NCI-H446 treated with DMSO at 0.1 percent for 48 hours (cell line): Measurements from ENCODE around the gene CHIT1.
"Not testable (repeated sequence)": the region's sequence is repeated elsewhere in the genome, so short reads cannot be mapped to it uniquely, and the experiment has no call there.

Experiments
- DNase-seq: peaks from one replicate; lab custom pipeline; 2025; lab: John Stamatoyannopoulos, UW

Gene CHIT1

DNA sequence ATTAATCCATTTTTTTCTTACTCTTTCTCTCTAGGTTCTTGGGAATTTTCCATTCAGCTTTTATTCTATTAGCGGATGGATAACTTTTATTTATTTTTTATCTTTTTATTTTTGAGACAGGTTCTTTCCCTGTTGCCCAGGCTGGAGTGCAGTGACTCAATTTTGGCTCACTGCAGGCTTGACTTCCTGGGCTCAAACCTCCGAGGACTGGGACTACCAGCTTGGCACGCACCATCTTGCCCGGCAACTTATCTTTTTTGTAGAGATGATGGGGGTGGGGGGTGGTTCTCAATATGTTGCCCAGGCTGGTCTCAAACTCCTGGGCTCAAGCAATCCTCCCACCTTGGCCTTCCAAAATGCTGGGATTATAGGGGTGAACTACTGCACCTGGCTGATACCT is 36.1 kb upstream of the CHIT1 start:
- no peak for DNase-seq

- DNase-seq: no peak
Measured at GRCh38 chr1:203264052-203264501, 34.6 kb upstream of the CHIT1 start.

- no peak for DNase-seq
Measured at GRCh38 chr1:203263496-203263895, 34.0 kb upstream of the CHIT1 start.

- DNase-seq: not testable (repeated sequence)
Measured at GRCh38 chr1:203256636-203257035, 27.2 kb upstream of the CHIT1 start.

DNA sequence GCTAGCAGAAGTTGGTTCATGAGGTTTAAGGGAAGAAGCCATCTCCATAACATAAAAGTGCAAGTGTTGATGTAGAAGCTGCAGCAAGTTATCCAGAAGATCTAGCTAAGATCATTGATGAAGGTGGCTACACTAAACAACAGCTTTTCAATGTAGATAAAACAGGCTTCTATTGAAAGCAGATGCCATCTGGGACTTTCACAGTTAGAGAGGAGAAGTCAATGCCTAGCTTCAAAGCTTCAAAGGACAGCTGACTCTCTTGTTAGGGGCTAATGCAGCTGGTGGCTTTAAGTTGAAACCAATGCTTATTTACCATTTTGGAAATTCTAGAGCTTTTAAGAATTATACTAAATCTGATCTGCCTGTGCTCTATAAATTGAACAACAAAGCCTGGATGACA is 25.3 kb upstream of the CHIT1 start:
- not testable (repeated sequence) for DNase-seq

GRCh38 chr1:203252678-203253077 is 23.2 kb upstream of the CHIT1 start:
- DNase-seq: no peak

DNA sequence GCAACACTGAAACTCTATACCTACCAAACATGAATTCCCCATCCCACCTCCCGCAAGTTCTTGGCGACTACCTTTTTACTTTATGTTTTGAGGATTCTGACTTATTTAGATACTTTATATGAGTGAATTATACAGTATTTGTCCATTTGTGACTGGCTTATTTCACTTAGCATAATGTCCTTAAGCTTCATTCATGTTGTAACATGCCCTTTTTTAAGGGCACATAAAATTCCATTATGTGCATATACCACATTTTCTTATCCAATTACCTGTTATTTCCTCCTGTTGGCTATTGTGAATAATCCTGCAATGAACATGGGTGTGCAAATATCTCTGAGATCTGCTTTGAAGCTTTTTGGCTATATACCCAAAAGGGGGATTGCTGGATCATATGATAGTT is 22.0 kb upstream of the CHIT1 start:
- DNase-seq: no peak

DNA sequence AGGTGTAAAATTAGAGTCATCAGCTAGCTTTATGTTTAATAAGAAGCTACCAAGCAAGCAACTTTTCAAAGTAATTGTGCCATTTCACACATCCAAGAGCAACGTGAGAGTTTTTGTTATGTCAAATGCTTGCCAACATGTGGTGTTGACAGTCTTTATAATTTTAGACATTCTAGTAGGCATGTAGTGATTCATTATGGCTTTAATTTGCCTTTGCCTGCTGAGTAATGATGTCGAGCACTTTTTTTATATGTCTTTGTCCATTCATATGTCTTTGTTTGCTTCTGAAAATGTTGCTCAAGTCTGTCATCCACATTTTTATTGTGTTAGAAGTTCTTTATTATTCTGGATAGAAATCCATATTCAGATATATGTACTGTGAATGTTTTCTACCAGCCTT is 21.4 kb upstream of the CHIT1 start:
- no peak for DNase-seq

DNA sequence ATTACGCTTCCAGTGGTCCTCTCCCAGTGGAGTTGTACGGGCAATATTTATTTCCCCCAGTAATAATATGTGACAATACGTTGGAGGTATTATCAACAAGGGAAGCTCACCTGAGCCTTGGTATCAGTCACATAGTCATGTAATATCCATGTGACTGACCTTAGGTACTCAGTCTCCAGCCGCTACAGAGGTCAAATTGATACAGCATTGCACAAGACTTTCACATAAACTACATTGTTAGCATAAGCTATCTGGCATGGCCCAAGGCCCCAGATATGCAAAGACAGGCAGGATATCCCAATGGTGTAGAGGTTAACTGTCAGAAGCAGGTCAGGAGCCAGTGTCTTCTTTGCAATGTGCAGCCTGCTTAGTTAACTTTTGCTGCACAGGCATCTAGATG is 15.3 kb upstream of the CHIT1 start:
- no peak for DNase-seq

GRCh38 chr1:203241708-203242107 is 12.2 kb upstream of the CHIT1 start:
- DNase-seq: not testable (repeated sequence)

- no peak for DNase-seq
Measured at GRCh38 chr1:203239526-203240305, 10.2 kb upstream of the CHIT1 start.

DNA sequence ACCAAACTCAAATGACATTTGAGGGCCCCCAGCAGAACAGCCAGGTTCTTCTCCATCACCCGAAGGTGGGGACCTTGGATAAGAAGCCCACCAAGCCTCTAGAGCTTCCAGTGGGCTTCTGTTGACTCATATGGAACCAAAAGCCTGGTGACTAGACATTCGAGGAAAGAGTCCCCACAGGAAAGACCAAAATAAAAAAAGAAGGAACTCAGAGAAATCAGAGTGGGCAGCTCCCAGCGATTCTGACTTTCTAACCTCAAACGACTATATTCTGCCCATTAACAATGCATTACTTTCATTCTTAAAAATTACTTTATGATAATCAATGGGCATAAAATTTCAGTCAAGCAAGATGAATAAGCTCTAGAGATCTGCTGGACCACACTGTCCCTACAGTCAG is 9.6 kb upstream of the CHIT1 start:
- DNase-seq: no peak

- DNase-seq: no peak
Measured at GRCh38 chr1:203238535-203238934, 9.1 kb upstream of the CHIT1 start.

DNA sequence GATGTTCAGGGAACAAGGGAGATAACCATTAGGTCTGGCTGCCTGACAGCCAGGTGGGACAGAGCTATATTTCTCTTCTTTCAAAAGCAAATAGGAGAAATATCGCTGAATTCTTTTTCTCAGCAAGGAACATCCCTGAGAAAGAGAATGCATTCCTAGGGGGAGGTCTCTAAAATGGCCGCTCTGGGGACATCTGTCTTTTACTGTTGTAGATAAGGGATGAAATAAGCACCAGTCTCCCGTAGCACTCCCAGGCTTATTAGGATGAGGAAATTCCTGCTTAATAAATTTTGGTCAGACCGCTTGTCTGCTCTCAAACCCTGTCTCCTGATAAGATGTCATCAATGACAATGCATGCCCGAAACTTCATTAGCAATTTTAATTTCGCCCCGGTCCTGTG is 5.4 kb upstream of the CHIT1 start:
- not testable (repeated sequence) for DNase-seq

GRCh38 chr1:203228670-203229069 is 803 bp downstream of the CHIT1 start:
- DNase-seq: no peak

DNA sequence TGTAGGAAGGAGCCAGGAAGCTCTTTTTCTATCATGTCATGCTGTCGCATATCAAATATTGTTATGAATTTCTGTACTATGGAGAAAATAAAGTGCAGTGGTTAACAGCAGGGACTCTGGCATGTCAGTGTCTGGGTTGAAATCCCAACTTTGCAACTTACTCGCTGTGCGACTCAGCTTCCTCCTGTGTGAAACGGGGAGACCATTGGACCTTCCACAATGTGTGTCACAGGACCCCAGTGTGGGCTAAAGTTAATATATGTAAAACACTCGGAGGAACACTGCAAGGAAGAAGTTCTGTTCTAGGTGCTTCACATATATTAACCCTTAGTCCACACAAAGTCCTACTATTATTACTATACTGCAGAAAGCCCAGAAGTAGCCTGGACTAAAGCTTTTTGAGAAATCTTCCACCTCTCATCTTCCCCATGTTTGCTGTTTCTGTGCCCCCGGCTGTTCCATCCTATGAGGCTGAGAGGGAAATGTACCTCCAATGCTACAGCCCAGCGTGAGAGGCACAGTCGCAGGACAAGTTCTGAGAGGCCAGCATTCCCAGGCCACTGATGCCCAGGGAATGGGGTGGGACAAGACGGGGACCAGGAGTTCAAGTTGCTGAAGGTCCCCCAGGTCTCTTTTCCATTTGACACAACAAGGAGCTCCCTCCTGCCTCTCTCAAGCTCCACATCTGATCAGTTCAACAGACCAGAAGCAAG is 1.9 kb downstream of the CHIT1 start:
- no peak for DNase-seq

DNA sequence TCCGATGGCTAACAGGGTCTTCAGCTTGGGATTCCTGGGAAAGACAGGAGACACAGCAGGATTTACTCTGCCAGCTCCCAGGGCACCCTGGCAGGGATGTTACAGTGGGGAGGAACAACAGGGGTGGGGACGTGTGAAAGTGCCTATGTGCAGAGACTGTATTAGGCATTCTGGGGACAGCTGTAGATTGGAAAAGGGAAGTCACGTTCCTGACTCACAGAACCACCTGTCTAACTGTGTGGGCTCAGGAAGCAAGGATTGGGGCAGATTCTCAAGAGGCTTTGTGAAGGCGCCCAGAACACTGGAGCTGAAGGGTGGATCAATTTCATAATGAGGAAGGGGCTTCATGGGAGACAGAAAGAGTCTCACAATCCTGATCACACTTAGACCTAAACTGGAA is 4.4 kb downstream of the CHIT1 start:
- no peak for DNase-seq

- no peak for DNase-seq
Measured at GRCh38 chr1:203223012-203223775, 6.3 kb downstream of the CHIT1 start.

GRCh38 chr1:203219934-203220333 is 9.5 kb downstream of the CHIT1 start:
- DNase-seq: no peak

GRCh38 chr1:203219171-203219570 is 10.3 kb downstream of the CHIT1 start:
- no peak for DNase-seq

- DNase-seq: no peak
Measured at GRCh38 chr1:203217668-203218067, 11.8 kb downstream of the CHIT1 start.

DNA sequence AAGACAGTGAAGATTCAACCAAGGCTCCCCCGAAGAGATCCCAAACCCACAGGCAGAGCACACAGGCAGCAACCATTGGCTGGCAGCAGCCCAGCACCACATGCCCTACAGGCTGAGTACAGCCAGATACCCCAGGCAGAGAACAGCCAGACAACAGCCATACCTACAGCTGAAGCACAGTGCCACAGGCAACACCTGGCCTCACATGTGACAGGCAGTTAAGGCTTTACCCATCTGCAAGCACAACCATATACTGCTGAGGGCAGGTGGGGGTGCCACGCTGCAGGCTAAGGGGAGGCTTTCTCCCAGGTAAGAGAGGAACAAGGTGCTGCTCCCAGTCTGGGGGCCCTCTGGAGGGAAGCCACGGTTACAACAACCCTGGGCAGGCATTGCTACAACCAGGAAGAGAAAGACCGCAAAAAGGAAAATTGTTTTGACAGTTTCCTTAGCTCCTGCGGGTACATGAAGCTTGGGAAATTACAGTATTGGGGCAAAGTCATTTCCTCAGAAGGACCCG is 12.3 kb downstream of the CHIT1 start:
- DNase-seq: no peak
